Heart right ventricle (tissue), 16 donors: ENCODE results near the gene C4orf50. TPM values are rescaled to one million over a fixed set of nuclear protein-coding genes. Genes with fewer than 3 reads are reported as not detected.

Experiments used
- ATAC-seq, 8 donors: fragments of 200-7000 bp; cut with Tn5 transposase; one replicate each; pipeline ENCODE4 v1.9.1; 2020; ENCODE audit warnings: mild to moderate bottlenecking in 8 of 8, moderate library complexity in 8 of 8, moderate number of reproducible peaks in 1 of 8
- DNase-seq, 2 donors: peaks; one replicate each; pipeline ENCODE4 v3.0.0-alpha.2; 2020
- H3K27ac ChIP-seq, 10 donors: fragments of 200-600 bp; sonication (generic) in 2 of 10; one replicate each; pipeline versions ENCODE4 v1.5.0 to v1.8.0; 2020 to 2022; ENCODE audit warnings: mild to moderate bottlenecking in 3 of 10
- H3K27me3 ChIP-seq, 7 donors: fragments of 200-600 bp; one replicate each; pipeline ENCODE4 v1.8.0; 2021 to 2022; ENCODE audit warnings: mild to moderate bottlenecking in 2 of 7
- H3K36me3 ChIP-seq, 9 donors: fragments of 200-600 bp; sonication (generic) in 1 of 9; one replicate each; pipeline versions ENCODE4 v1.5.0 to v1.8.0; 2020 to 2022; ENCODE audit warnings: mild to moderate bottlenecking in 2 of 9
- H3K4me1 ChIP-seq, 9 donors: fragments of 200-600 bp; sonication (generic) in 1 of 9; one replicate each; pipeline versions ENCODE4 v1.5.0 to v1.8.0; 2020 to 2022; ENCODE audit warnings: mild to moderate bottlenecking in 4 of 9
- H3K4me3 ChIP-seq, 10 donors: fragments of 200-600 bp; sonication (generic) in 2 of 10; one replicate each; pipeline versions ENCODE4 v1.5.0 to v1.8.0; 2020 to 2022; ENCODE audit warnings: mild to moderate bottlenecking in 7 of 10, moderate library complexity in 2 of 10
- H3K9me3 ChIP-seq, 11 donors: fragments of 200-600 bp in 10 of 11; sonication (generic) in 2 of 11; one replicate each; pipeline versions ENCODE4 v1.5.0 to v1.8.0; 2013 to 2022; ENCODE audit warnings: mild to moderate bottlenecking in 2 of 11, control low read depth in 1 of 11, moderate library complexity in 1 of 11
- CTCF ChIP-seq, 9 donors: fragments of 200-600 bp; sonication (generic) in 2 of 9; IDR thresholded peaks; one replicate each; pipeline versions ENCODE4 v1.5.0 to v1.8.0; 2021 to 2022; ENCODE audit warnings: antibody characterized with exemption in 9 of 9, mild to moderate bottlenecking in 5 of 9, moderate library complexity in 1 of 9
- WGBS, 2 donors: extraction: QIAGEN DNeasy Blood & Tissue Kit; methylation state at CpG; one replicate each; pipeline ENCODE4 v1.1.7; 2013; ENCODE audit warnings: inconsistent platforms in 1 of 2; 5-methylcytosine and 5-hydroxymethylcytosine counted together
- intact Hi-C, 10 donors: fragments of 100-400 bp; cut with DNase I; formaldehyde crosslinking; loops; one replicate each; pipeline versions ENCODE4 v1.11.1 to v1.14.2; 2022
- microRNA-seq, 2 donors: library from miRNA; unstranded; fragments of <30 nt; microRNA quantifications; one replicate each; pipeline ENCODE4 v1.2.0, GENCODE V29; 2021
- polyA plus RNA-seq, 2 donors: library from polyadenylated mRNA; stranded (reverse); fragments of 200-250 nt; gene quantifications; one replicate each; pipeline ENCODE4 v1.2.3, GENCODE V29; 2013
- total RNA-seq, 10 donors: library from RNA; stranded (reverse); fragmentation: NEBNext Ultra II Directional in 3 of 10; extraction: Animal tissue kit (Norgen Biotek cat#: 25700) in 3 of 10; gene quantifications; one replicate each; pipeline versions ENCODE4 v1.2.1 to v1.2.4, GENCODE V29; 2021 to 2023
- donor health status: Arrhythmogenic right ventricular cardiomyopathy.
- donor health status: ischemic (EF 13 %, LVEDD 7.1; RV severe dilation, severe dysfunction).
- donor health status: healthy with polysubstance abuse.
- donor health status: DM: no; HTN: yes; CAD: no.
- donor health status: DM: no; HTN: no; CAD: no.
- donor health status: ischemic (EF 25% LVEDD 6.9; RV normal size, moderate dysfunction).
- donor health status: ischemic (EF 25% LVEDD 5.7; RV mildly dilated, moderate dysfunction).
- donor health status: healthy.
- donor health status: DM: yes; HTN: yes; CAD: no.
- donor health status: Ischemic cardiomyopathy.
- donor health status: ischemic (EF 35%, LVEDD 5.7; RV mildly dilated, moderate dysfunction).
- donor health status: nonischemic (EF 11% LVEDD 7.7; RV severe dilation, severe dysfunction).
- donor health status: DM: yes; HTN: yes; CAD: no.
- donor health status: PGD.
- donor health status: ischemic (EF 29% LVEDD 5.4; RV normal size, mild dysfunction).
- donor health status: nonischemic (EF 23%, LVEDD 6.1; RV moderate dilation, normal function).

The C4orf50 gene
- total and polyA plus RNA-seq, 12 donors: 0.05 TPM; not detected in 11

GRCh38 chr4:5851637-5852301, 166.5 kb downstream of the C4orf50 start:
- WGBS, 2 donors: 76 to 80% methylated on average over 4 of the region's 4 CpGs
- Histone ChIP-seq H3K4me3 (no peak overlapping the region), H3K9me3 (no peaks in the 10 kb centered on the region), H3K4me1 (no peaks in the 10 kb centered on the region), H3K27ac (no peak overlapping the region), H3K27me3 (peaks cover 0 to 17% (median 10%) of the 10 kb centered on the region in 7 donors), H3K36me3 (no peaks in the 10 kb centered on the region)
- ATAC-seq (no peak), DNase-seq (no peak)
- intact Hi-C loops: no loop called here
- no peak for TF ChIP-seq CTCF (IDR thresholded peaks at IDR 0.05)

Small RNA genes lying within 50 kb of the gene (microRNA-seq; reads per million reads assigned to microRNA genes)
- 0.60 to 2.0 reads per million in 2 donors for gene MIR378D1

Other genes starting within 250 kb of the C4orf50 start
- 1 to 10 TPM in 5 of 10 donors, under 1 TPM in 5; 0.40 to 1.9 (median 0.95) TPM for gene CRMP1, start 125.3 kb downstream of the C4orf50 start, total RNA-seq
- gene CRMP1, start 125.3 kb downstream of the C4orf50 start, polyA plus RNA-seq: 1 to 10 TPM in 1 of 2 donors, under 1 TPM in 1; 0.59 to 2.3 TPM
- under 1 TPM in 3 of 10 donors, not detected in 7; 0.13 to 0.76 (median 0.15) TPM for gene JAKMIP1, start 182.1 kb upstream of the C4orf50 start, total RNA-seq
- under 1 TPM in 1 of 2 donors, not detected in 1; 0.04 TPM for gene JAKMIP1, start 182.1 kb upstream of the C4orf50 start, polyA plus RNA-seq